NT2/D1 (cell line): Measurements from ENCODE around the gene ZNF474.

ENCODE experiments used
- YY1 ChIP-seq: IDR thresholded peaks from 2 replicates; pipeline ENCODE4 v1.6.1; 2011; ENCODE audit not compliant: insufficient read length, insufficient read depth
- ZNF274 ChIP-seq: IDR thresholded peaks from 2 replicates; pipeline ENCODE4 v1.6.1; 2011; ENCODE audit warnings: mild to moderate bottlenecking, low read depth, low read length

GRCh38 chr5:122190156-122190555 is 60.8 kb downstream of the ZNF474 start:
- TF ChIP-seq ZNF274 (no peak), YY1 (no peak)
